ENCODE data around the gene COL5A1.

GRCh38 chr9:134632329-134632728 lies 9.3 kb upstream of the COL5A1 start:
- TF ChIP-seq CTCF (IDR thresholded peaks at IDR 0.05) (no peak), POLR2A (IDR thresholded peaks at IDR 0.05) (no peak)

All from Peyer's patch (tissue), 4 donors.